H1 (cell line): ENCODE data around the gene TCAIM. TPM values are rescaled to one million over a fixed set of nuclear protein-coding genes. Genes with fewer than 3 reads are reported as not detected.

ENCODE experiments used
- ATF2 ChIP-seq: IDR thresholded peaks from 2 replicates; pipeline ENCODE4 v1.6.1; 2012; ENCODE audit warnings: low read length, inconsistent platforms
- CHD2 ChIP-seq: IDR thresholded peaks from 2 replicates; pipeline ENCODE4 v1.6.1; 2012; ENCODE audit warnings: low read length, improper control_type of control experiment
- MAX ChIP-seq: IDR thresholded peaks from 2 replicates; pipeline ENCODE4 v1.6.1; 2012; ENCODE audit warnings: inconsistent platforms
- polyA plus RNA-seq, 7 experiments: library from polyadenylated mRNA; depleted of rRNA in 3 of 7; stranded (reverse) in 5 of 7; unstranded in 2 of 7; fragments of >200 nt in 5 of 7; fragments of 200-250 nt in 2 of 7; gene quantifications; 1 replicate in 5 of 7; 2 replicates in 1 of 7; 4 replicates in 1 of 7; pipeline versions ENCODE4 v1.2.1 to v1.2.3, GENCODE V29; 2011 to 2013; ENCODE audit warnings: missing spikeins in 2 of 7, mixed read lengths in 2 of 7
- total RNA-seq: library from RNA; stranded (reverse); fragmentation: NEBNext Ultra II Directional; extraction: Animal tissue kit (Norgen Biotek cat#: 25700); gene quantifications from 2 replicates; pipeline ENCODE4 v1.2.1, GENCODE V29; 2021

The TCAIM gene
- total and polyA plus RNA-seq, 2 of the 8 experiments (the other 6 are each of a cell fraction or from before 2014, with no cell fraction given), result 6.9 to 22.1 TPM

DNA sequence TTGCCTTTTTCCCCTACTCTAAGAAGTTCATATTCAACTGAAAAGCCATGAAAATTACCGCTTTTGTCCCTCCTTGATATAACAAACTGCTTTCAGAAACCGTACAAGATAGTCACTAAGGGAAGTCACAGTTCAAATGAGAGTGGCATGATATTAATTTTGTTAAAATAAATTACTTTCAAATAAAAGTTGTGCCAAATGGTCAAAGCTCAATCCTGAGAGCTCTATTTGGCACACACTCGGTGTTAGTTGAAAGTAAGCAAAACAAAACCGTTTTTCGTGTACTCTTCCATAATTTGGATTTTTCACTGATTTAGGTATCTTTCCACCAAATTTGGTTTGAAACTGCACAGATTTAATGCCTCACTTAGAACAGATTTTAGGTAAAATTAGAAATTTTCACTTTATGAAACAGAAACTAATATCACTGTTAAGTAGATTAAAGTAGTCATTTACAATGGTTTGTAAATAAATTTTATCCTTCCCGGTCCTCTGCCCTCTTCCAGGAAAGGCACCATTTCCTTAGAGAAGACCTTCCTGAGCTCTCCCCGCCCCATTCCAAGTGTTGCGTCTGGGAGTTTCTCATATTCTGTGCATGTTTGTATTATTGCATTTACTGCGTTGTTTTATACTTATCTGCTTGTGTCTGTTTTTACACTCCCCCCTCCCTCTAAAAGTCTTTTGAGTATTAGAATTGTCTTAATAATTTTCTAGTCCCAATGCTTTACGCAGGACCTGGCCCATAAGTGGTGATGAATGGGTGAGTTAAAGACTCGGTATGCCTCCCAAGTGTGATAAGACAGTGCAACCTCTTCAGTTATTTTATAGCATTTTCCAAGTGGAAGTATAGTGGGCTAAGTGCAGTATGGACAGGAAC, 853 bp downstream of the TCAIM start (continued):
- no peak for TF ChIP-seq ATF2
- no peak for TF ChIP-seq CHD2
- no peak for TF ChIP-seq MAX
